Measurements from ENCODE around the gene GCNT1. TPM values are rescaled to one million over a fixed set of nuclear protein-coding genes. Genes with fewer than 3 reads are reported as not detected.

GCNT1 gene
- total RNA-seq, 2 experiments from 2014 or later = 18.2 to 38.4 TPM

DNA sequence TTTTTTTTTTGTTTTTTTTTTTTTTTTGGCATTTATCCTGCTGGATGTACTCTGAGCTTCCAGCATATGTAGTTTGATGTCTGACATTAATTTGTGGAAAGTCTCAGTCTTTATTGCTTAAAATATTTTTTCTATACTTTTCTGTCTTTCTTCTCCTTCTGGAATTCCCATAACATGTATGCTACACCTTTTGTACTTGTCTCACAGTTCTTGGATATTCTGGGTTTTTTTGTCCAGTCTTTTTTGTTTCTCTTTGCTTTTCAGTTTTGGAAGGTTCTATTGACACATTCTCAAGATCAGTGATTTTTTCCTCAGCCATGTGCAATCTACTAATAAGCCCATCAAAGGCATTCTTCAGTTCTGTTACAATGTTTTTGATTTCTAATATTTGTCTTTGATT lies 45.3 kb upstream of the GCNT1 start:
- ChIA-PET CTCF (ENCODE audit: unreplicated experiment) (no interaction called here), POLR2A (interaction anchor here (0.6 to 0.7 kb wide), 2 partner anchors 40 to 62 kb away, joined by 3 to 4 read pairs; no protein-coding TSS in a partner anchor)
- Histone ChIP-seq H3K79me2 (ENCODE audit: insufficient read depth, low read depth, low read length) (no peaks in the 10 kb centered on the region), H2AFZ (ENCODE audit: low read length) (no peak overlapping the region), H3K4me1 (ENCODE audit: insufficient read depth, low read length, poor library complexity, severe bottlenecking) (peaks cover 28% of the 10 kb centered on the region), H3K4me3 (ENCODE audit: low read depth, low read length, poor library complexity, severe bottlenecking) (no peak overlapping the region), H3K36me3 (ENCODE audit: insufficient read depth, low read length) (peaks cover 6% of the 10 kb centered on the region; the same call in 1 of the 2 replicates), H4K20me1 (ENCODE audit: insufficient read depth, low read length) (no peaks in the 10 kb centered on the region), H3K9me2 (ENCODE audit: insufficient read depth, low read length) (no peaks in the 10 kb centered on the region), H3K27ac (ENCODE audit: low read depth, low read length, poor library complexity, severe bottlenecking) (no peak overlapping the region), H3K9me3 (ENCODE audit: low read length) (peaks cover 17% of the 10 kb centered on the region), H3K4me2 (ENCODE audit: low read length) (no peak overlapping the region)
- DNase-seq (ENCODE audit: low spot score) = no peak
- TF ChIP-seq EZH2phosphoT487 (IDR thresholded peaks at IDR 0.05; ENCODE audit: borderline replicate concordance, low read depth, low read length) (no peak), CTCF (conservative IDR thresholded peaks at IDR 0.05; ENCODE audit: low read length) (no peak)
- no TSS peak for BruUV-seq (replicated peaks)
- intact Hi-C loops (cut with micrococcal nuclease; ENCODE audit: unreplicated experiment) = loop anchor here (5.0 kb wide), 1 partner anchor 149 kb away; no protein-coding TSS in a partner anchor

- Histone ChIP-seq H3K9me2 (ENCODE audit: insufficient read depth, low read length) (no peaks in the 10 kb centered on the region), H3K9me3 (ENCODE audit: low read length) (peaks cover 17% of the 10 kb centered on the region), H2AFZ (ENCODE audit: low read length) (peak overlapping the region; percentile 81), H3K36me3 (ENCODE audit: insufficient read depth, low read length) (peaks cover 6% of the 10 kb centered on the region; the same call in 1 of the 2 replicates), H3K4me2 (ENCODE audit: low read length) (peak overlapping the region; percentile 29), H3K4me1 (ENCODE audit: insufficient read depth, low read length, poor library complexity, severe bottlenecking) (peaks cover 22% of the 10 kb centered on the region), H3K4me3 (ENCODE audit: low read depth, low read length, poor library complexity, severe bottlenecking) (no peak overlapping the region), H3K79me2 (ENCODE audit: insufficient read depth, low read depth, low read length) (no peaks in the 10 kb centered on the region), H4K20me1 (ENCODE audit: insufficient read depth, low read length) (no peaks in the 10 kb centered on the region), H3K27ac (ENCODE audit: low read depth, low read length, poor library complexity, severe bottlenecking) (no peak overlapping the region)
- intact Hi-C loops (cut with micrococcal nuclease; ENCODE audit: unreplicated experiment) = loop anchor here (5.0 kb wide), 1 partner anchor 148 kb away; no protein-coding TSS in a partner anchor
- TF ChIP-seq CTCF (conservative IDR thresholded peaks at IDR 0.05; ENCODE audit: low read length) (no peak), EZH2phosphoT487 (IDR thresholded peaks at IDR 0.05; ENCODE audit: borderline replicate concordance, low read depth, low read length) (no peak)
- no TSS peak for BruUV-seq (replicated peaks)
- DNase-seq (ENCODE audit: low spot score) = peak; percentile 49
- CTCF ChIA-PET (ENCODE audit: unreplicated experiment) = no interaction called here
- POLR2A ChIA-PET = no interaction called here
Observed at GRCh38 chr9:76414661-76415060, 44.3 kb upstream of the GCNT1 start.

- CTCF ChIA-PET (ENCODE audit: unreplicated experiment) = no interaction called here
- peaks cover 6% of the 10 kb centered on the region; the same call in 1 of the 2 replicates for H3K36me3 ChIP-seq (ENCODE audit: insufficient read depth, low read length)
- no TSS peak for BruUV-seq (replicated peaks)
- POLR2A ChIA-PET = no interaction called here
- H3K4me1 ChIP-seq (ENCODE audit: insufficient read depth, low read length, poor library complexity, severe bottlenecking) = peaks cover 24% of the 10 kb centered on the region
- intact Hi-C loops (cut with micrococcal nuclease; ENCODE audit: unreplicated experiment) = no loop called here
- H3K27ac ChIP-seq (ENCODE audit: low read depth, low read length, poor library complexity, severe bottlenecking) = no peak overlapping the region
- DNase-seq (ENCODE audit: low spot score) = no peak
- peak overlapping the region; percentile 81; the same call in 1 of the 2 replicates for H2AFZ ChIP-seq (ENCODE audit: low read length)
- no peaks in the 10 kb centered on the region for H3K9me2 ChIP-seq (ENCODE audit: insufficient read depth, low read length)
- no peaks in the 10 kb centered on the region for H3K79me2 ChIP-seq (ENCODE audit: insufficient read depth, low read depth, low read length)
- peaks cover 17% of the 10 kb centered on the region for H3K9me3 ChIP-seq (ENCODE audit: low read length)
- H3K4me3 ChIP-seq (ENCODE audit: low read depth, low read length, poor library complexity, severe bottlenecking) = no peak overlapping the region
- no peaks in the 10 kb centered on the region for H4K20me1 ChIP-seq (ENCODE audit: insufficient read depth, low read length)
- H3K4me2 ChIP-seq (ENCODE audit: low read length) = no peak overlapping the region
- no peak for TF ChIP-seq EZH2phosphoT487 (IDR thresholded peaks at IDR 0.05; ENCODE audit: borderline replicate concordance, low read depth, low read length)
- TF ChIP-seq CTCF (conservative IDR thresholded peaks at IDR 0.05; ENCODE audit: low read length) = no peak
Observed at GRCh38 chr9:76415154-76415553, 43.8 kb upstream of the GCNT1 start.
